Superior temporal gyrus (tissue), 1 donor: Measurements from ENCODE around the gene PDLIM7.

Experiments
- DNase-seq: peaks from one replicate; pipeline ENCODE4 v3.0.0-alpha.2; 2016; ENCODE audit errors: extremely low spot score

The PDLIM7 gene

DNA sequence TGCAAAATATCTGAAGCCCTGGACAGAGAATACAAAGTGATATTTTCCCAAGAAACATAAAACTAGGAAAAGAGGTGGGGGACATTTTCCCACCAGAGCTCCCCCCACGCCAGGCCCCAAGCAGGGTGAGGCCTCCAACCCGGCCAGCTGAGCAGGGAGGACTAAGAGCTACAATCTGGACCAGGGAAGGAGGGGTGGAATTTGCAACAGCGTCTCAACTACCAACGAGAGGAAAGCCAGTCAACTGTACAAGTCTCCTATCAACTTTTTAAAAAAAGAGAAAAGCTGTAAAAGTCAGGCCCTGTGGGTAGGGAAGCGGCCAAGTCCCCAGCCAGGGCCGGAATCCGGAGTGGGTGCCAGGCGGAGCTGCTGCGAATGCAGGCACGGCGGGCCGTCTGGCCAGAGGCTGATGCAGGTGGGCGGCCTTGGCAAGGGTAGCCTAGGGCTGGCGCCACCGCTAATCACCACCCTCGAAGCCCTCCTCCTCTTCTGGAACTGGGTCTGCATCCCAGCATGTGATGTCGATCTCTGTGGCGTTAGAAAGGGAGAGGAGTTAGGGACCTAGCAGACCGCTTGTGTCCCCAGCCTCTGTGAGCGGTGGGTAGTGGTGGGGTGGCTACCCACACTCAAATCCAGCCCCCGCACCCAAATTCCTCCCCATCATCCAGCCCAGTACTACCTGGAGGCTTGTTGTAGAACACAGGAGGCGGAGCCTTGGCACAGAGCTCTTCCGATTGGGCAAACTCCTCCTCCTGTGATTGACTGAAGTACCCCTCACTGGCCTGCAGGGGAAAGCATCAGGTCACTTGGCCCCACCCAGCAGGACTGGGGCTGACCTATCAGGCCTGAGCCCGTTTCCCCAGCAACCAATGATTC is 40.2 kb downstream of the PDLIM7 start:
- peak; percentile 90 for DNase-seq

DNA sequence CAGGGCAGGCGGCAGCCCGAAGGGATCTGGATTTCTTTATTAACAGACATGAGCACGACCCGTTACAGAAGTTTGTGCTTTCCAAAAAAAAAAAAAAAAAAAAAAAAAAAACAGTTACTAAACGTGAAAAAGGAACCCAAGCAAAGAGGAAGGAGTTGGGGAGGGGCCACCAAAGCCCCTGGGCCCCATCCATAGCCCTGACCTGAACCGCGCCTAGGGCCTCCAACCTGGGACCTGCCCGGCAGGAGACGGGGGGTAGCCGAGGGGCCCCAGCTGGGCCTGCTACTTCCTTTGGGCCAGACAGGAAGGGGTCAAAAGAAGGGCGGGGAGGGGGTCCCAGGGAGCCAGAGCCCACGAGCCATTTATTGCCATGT is 40.8 kb downstream of the PDLIM7 start:
- DNase-seq: no peak

DNA sequence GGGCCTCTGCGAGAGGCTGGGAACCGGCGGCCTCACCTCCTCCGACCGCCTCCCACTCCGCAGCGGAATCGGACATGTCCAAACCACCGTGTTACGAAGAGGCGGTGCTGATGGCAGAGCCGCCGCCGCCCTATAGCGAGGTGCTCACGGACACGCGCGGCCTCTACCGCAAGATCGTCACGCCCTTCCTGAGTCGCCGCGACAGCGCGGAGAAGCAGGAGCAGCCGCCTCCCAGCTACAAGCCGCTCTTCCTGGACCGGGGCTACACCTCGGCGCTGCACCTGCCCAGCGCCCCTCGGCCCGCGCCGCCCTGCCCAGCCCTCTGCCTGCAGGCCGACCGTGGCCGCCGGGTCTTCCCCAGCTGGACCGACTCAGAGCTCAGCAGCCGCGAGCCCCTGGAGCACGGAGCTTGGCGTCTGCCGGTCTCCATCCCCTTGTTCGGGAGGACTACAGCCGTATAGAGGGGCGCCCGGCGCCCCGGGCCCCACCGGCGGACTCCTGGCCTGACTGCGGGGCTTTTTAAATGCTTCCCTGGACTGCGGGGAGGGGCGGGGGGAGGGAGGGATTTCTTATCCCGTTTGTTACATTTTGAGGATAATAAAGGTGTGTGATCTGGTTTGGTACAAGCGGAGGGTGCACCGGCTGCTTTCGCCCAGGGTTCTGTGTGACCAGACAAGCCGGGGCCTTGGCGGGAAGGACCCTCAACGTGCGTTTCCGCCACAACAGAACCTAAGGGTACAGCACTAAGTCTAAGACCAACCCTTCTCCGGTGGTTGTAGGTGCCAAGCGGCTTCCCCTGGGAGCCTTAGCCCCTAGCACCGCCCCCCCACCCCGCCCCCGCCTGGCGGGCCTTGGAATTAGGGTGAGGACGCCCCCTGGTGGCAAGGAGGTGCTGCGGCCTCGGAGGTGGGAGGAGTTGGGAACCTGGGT is 41.5 kb downstream of the PDLIM7 start:
- DNase-seq: peak; percentile 78

DNA sequence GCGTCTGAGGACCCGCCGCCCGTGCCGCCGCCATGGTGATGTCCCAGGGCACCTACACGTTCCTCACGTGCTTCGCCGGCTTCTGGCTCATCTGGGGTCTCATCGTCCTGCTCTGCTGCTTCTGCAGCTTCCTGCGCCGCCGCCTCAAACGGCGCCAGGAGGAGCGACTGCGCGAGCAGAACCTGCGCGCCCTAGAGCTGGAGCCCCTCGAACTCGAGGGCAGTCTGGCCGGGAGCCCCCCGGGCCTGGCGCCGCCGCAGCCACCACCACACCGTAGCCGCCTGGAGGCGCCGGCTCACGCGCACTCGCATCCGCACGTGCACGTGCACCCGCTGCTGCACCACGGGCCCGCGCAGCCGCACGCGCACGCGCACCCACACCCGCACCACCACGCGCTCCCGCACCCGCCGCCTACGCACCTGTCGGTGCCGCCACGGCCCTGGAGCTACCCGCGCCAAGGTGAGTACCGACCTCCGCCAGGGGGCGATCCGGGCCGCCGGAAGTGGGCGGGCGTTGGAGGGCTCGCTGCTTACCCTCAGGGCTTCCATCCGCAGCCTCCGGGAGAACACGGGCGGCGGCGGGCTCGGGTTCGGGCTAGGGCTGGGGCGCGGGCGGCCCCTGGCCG is 42.3 kb downstream of the PDLIM7 start:
- no peak for DNase-seq

DNA sequence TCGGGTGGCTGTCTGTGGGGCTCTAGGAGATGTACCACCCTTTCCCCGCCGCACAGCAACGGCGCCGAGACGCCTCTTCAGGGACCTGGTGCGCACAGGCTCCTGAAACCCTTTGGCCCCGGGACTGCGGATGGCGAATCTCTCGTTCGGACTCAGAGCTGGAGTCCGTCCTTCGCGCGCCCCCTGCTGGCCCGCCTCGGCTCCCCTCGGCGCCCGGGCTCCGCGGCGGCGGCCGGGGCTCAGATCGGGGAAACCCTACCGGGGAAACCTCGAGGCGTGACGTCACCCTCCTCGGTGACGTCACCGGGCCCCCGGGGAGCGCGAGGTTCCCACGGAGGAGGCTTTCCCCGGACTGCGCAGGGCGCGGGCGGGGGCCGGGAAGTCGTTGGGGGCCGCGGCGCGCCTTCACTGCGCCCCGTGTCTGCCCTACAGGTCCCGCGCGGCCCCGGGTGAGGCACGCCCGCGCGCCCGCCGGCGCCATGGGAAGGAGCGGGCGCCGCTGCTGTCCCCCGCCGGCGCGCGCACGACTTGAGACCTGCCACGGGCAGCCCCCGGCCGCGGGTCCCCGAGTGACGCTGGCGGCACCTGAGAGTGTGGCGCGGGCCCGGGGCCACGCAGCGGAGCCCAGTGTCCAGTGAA is 42.9 kb downstream of the PDLIM7 start:
- peak; percentile 88 for DNase-seq

DNA sequence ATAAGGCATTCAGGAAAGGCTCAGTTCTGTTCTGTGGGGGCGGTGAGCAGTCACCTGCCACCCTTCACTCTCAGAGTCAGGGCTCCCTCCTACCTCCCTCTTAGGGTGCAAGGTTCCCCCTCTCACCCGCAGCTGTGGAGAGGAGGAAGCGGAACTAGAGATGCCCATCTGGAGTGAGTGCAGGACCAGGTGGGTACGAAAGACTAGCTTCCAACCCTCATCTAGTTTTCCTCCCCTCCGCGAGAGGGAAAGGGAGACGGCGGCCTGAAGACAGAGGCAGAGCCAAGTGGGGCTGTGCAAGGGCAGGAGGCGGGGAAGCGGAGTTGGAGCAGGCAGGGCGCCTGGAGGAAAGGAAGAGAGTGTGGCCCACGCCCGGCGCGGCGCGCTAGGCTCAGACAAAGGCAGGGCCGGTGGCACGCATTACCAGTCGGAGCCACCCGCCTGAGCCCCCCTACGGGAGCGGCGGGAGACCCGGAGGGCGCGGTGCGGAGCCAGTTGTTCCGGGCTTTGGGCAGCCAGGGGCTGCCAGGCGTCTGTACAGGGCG is 43.5 kb downstream of the PDLIM7 start:
- DNase-seq: no peak

DNA sequence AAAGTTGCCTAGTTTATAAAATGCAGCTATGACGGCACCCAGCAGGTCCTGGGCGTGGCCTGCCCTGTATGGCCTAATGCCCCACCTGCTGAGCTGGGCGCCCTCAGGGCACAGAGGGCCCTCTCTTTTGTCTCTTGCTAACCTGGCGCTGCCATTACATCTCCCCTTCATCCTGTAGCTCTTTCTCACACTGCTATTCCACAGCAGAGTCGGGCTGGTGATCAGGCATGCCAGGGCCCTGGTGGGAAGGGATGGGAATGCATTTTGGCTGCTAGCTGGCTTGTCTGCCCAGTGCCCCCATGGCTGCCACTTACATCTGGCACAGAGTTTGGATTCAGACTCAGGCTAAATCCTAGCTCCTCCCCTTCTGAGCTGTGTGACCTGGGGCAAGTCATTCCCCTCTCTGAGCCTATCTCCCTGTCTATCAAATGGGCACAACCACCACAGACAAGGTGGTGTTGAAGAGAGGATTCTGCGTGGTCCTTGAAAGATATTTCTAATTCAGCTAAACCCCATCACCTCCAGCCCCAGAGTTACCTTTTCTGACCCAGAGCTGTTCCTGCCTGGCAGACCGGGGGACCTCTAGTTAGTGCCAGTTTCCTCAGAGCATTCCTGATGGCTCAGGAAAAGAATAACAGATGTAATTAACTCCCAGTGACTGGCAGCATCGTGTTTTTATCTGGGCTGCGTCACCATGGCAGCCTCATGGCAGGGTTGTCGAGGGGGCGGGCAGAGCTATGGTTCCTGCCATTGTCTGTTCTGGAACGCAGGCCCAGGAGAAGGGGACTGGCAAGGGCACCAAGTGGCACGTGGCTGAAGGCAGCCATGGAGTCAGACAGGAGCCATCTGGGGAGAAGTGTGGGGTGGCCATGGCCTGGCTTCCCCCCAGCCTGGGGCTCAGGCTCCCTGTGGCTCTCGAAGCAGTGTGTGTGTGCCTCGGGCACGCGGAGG is 44.4 kb downstream of the PDLIM7 start:
- DNase-seq: no peak

DNA sequence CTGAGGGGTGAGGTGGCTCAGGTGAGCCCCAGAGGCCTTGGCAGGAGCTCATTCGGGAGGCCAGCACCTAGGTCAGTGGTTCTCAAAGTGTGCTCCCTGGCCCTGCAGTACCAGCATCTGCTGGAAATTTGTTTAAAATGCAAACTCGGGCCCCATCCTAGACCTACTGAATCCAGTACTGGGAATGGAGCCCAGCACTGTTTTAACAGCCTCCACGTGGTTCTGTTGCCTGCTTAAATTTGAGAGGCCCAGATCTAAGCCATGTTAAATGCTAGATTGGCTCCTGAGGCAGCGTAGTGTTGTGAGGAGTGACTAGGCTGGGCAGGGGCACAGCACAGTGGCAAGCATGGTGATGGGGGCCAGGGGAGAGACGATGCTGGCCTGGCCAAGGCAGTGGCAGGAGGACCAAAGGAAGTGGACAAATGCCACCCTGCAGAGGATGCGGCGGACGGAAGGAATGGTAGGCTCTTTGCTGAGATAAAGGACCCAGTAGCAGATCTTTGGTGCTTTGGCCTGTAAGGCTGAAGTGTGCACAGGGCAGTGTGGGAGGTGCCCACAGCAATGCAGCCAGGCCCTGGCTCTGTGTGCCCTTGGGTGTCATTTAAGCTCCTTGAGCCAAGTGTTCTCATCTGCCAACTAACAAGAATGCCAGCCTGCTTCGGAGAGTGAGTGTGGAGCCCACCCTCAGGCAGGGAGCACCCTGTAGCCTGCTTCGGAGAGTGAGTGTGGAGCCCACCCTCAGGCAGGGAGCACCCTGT is 46.6 kb downstream of the PDLIM7 start:
- DNase-seq: peak; percentile 72

DNA sequence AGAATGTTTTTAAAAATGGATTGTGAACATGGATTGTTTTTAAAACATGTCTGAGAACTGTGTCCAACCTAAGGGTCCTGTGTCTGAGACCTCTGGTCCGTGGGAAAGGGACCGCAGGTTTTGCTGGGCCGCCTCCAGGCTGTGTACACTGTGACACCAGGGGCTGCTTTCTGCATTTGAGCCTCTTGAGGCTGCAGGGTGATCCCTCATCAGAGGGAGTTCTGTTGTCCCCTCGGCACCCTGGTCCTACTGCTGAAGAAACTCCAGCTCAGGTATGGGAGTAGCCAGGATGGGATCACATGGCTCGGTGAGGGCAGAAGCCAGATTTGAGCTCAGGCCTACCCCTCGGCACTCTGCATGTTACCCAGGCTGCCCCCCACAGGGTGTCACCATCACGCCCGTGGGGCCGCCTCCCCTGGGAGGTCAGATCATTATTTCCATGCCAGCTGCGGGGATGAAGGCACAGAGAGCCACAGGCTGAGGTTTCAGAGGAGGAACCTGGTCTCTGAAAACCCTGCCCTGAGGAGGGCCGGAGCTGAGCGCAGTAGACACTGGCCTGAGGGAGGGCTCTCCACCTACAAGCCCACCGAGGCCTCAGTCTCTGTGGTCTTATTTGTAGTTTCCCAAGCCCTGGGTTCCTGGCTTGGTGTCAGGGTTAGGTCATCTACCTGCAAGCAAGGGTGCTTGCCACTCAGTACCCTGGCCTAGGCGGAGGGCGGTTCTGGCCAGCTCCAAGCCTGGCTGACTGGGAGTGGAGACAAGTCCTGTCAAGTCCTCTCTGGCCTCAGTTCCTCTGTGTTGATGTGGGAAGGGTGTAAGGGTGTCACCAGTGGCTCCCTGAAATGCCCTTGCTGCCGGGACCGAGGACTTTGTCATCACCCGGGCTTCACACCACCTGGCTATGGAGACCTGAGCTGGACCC is 48.0 kb downstream of the PDLIM7 start:
- DNase-seq: no peak

DNA sequence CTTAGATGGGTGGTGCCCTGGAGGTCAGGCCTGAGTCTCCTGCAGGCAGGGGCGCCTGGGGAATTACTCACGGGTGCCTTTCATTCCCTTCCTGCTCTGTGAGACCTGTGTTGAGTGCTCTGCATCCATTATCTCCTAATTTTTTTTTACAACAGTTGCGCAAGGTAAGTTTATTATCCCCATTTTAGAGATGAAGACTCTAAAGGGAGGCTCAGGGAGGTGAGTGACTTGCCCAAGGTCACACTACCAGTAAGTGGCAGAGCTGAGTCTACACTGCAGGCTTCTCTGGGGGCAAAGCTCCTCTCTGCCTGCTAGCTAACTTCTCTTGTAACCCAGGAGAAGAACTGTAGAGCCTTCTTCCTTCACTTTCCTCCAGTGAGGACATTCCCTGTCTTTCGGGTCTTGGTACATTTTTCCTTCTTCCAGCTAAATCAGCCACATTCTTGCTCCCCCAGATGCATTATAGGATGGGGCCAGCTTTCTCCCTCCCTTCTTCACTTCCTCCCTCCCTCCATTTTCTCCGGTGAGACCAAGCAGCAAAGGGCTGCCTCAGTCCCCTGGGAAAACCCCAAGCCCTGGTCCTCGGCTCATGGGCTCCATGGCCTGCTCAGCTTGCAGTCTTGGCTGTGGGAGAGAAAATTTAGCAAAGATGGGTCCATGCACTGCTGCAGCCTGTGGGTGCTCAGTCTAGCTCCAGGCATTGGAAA is 49.0 kb downstream of the PDLIM7 start:
- DNase-seq: no peak

DNA sequence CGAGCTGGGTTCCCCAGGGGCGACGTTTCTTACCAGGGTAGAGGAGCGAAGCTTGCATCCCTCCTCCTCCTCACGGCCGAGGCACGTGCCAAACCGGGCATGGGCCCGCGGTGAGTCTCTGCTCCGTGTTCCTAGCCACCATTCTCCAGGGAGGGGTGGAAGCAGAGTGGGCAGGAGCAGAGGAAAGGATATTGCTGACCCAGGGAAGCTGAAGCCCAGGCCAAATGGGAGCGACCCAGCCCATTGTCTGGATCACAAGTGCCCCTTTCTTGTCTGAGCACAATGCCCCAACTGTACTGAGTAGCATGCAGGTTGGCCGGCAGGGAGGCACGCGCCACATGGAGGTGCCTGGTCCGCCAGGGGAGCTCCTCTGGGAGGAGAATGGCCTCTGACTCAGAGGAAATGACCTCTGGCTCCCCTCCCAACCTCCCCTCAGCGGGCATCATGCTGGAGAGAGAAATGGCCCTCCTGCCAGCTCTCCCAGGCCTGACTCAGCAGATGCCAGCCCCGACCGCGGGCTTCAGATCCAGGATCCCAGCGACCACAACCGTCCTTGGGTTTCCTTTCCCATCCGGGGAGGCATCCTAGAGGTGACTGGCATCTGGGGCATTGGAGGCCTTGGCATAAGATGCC is 49.7 kb downstream of the PDLIM7 start:
- peak; percentile 92 for DNase-seq

DNA sequence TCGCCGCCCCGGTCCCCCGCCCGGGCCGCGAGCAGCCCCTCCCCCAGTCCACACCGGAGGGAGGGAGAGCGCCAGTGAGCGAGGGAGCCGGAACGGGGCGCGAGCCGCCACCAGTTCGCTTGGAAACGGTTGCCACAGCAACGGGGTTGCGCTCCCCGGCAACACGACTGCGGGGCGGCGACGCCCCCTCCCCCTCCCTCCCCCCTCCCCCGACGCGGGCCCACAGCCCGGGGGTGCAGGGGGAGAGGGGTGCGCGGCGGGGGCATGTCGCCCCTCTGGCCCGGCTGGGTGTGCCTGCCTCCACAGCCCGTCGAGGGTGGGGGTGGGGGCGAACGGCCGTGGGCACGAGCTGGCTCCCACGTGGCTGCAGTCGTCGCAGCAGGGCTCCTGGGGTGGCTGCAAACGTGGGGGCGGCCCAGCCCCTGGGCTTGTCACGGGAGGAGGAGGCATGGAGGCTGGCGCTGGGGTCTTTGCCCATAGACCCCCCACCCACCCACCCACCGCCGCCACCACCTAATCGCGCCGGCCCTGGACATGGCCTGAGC is 50.3 kb downstream of the PDLIM7 start:
- peak; percentile 61 for DNase-seq

DNA sequence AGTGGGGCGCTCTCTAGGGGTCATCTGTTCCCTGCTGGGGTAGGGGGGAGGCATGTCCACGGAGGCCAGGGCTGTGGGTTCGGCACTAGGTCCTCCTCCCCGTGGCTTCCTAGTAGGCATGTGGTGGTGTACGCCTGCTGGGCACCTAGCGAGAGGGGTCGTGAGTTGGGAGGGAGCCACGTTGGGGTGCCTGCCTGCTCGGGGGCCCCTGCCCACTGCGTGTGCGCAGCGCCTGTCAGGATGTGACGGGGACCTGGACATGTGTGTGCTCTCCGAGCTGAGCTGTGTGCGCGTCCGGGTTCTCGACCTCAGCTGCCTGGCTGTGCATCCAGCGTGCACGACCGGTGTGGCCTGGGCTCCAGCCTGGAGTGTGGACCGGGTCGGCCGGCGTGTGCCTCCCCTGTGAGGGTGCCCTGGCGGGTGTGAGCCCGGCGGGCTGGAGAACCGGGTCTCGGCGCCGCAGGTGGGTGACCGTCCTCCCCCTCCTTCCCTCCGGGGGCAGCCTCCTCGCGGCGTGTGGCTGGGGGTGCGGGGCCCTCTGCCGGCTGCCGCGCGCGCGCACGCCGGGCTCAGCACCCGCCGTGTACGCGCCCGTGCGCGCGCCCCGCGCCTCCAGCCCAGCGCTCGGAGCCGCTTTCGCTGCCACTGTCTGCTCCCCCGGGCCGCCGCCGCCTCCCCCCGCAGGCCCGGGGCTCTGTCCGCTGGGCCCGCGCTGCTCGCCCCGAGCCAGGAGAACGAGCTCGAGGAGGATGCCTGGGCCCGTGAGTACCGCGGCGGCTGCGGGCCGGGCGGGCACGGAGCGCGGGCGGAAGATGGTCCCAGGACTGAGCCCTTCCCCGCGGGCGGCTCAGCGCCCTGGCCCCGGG is 51.0 kb downstream of the PDLIM7 start, which contains the start of gene PRR7:
PRR7 (plus strand) TSS at position 615 of the 866 bp plus-strand sequence. CDS start 8,254 bp downstream, outside the sequence.
- peak; percentile 76 for DNase-seq

DNA sequence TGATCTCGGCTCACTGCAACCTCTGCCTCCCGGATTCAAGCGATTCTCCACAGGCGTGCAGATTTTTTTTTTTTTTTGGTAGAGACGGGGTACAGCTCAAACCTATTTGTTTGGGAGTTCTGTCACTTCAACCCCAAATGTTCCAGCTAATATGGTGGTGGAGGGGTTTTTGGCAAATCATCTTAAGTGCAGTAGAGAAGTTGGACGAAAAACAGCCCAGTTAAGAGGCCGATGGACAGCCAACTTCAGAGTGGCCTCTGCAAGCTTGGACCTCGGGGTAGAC is 51.5 kb downstream of the PDLIM7 start:
- DNase-seq: peak; percentile 22

DNA sequence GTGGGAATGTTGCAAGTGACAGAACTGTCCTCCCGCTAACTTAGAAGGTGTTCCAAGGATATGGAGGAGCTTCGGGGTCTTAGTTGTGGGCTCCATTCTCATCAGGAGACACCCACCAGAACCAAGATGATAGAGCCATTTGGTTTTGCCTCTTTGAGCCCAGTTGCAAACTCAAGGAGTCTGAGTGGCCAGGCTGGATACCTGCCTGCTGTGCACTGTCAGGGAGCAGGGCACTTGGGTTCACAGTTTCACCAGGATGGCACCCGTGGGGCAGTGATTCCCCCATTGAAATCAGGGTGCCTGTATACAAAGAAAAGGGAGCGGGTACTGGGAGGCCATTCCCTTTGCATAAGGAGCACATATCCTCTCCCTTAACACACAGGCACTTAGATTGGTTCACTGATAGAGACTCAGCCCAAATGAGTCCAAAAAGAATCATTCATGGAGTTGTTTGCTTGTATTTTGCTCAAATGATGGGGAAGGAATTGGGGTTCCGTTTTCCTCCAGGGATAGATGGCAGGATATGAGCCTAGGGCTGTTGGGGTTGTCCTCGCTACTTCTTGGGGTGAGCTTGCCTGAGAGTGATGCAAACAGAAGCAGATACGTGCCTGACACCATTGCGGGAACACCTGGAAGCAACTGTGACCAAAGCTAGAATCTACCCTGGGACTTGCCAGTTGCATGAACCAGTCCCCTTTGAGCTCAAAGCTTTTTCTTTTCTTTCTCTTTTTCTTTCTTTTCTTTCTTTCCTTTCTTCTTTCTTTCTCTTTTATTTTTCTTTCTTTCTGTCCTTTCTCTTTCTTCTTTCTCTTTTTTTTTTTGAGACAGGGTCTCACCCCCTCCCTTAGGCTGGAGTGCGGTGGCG is 52.1 kb downstream of the PDLIM7 start:
- no peak for DNase-seq
